Chondrocyte (in vitro differentiated cells): ENCODE measurements around the gene ABL1. TPM values are rescaled to one million over a fixed set of nuclear protein-coding genes. Genes with fewer than 3 reads are reported as not detected.

Experiments
- DNase-seq: peaks from one replicate; pipeline ENCODE4 v3.0.0; 2021; ENCODE audit warnings: mixed read lengths, low spot score
- H3K27ac Mint-ChIP-seq: one replicate; pipeline ENCODE4 v1.8.0; 2021; ENCODE audit warnings: mild to moderate bottlenecking, moderate library complexity, mixed read lengths; ENCODE audit not compliant: unreplicated experiment
- H3K27me3 Mint-ChIP-seq: 2 replicates; pipeline ENCODE4 v1.8.0; 2021; ENCODE audit warnings: low read depth, mixed read lengths
- H3K36me3 Mint-ChIP-seq: 2 replicates; pipeline ENCODE4 v1.8.0; 2021; ENCODE audit warnings: low read depth, mixed read lengths
- H3K4me1 Mint-ChIP-seq: 2 replicates; pipeline ENCODE4 v1.8.0; 2021; ENCODE audit warnings: low read depth, mild to moderate bottlenecking, mixed read lengths
- H3K4me3 Mint-ChIP-seq: one replicate; pipeline ENCODE4 v1.8.0; 2021; ENCODE audit warnings: mild to moderate bottlenecking, moderate library complexity, mixed read lengths; ENCODE audit not compliant: unreplicated experiment
- H3K9me3 Mint-ChIP-seq: 2 replicates; pipeline ENCODE4 v1.8.0; 2021; ENCODE audit warnings: low read depth, mixed read lengths
- CTCF ChIP-seq: fragments of 200-600 bp; sonication (generic); IDR thresholded peaks from 2 replicates; pipeline ENCODE4 v1.5.0; 2021; ENCODE audit warnings: antibody characterized with exemption, mild to moderate bottlenecking, moderate library complexity
- total RNA-seq: library from RNA; stranded (reverse); gene quantifications from 3 replicates; pipeline ENCODE4 v1.2.1, GENCODE V29; 2021

Gene ABL1
- total RNA-seq, 1 donor from 2014 or later: 93.7 TPM

- no peaks in the 10 kb centered on the region for H3K9me3 Mint-ChIP-seq
- H3K4me3 Mint-ChIP-seq: no peak overlapping the region
- no peak for DNase-seq
- no peaks in the 10 kb centered on the region for H3K27me3 Mint-ChIP-seq
- H3K27ac Mint-ChIP-seq: no peak overlapping the region
- H3K36me3 Mint-ChIP-seq: peaks cover 42% of the 10 kb centered on the region
- H3K4me1 Mint-ChIP-seq: no peaks in the 10 kb centered on the region
- no peak for TF ChIP-seq CTCF
Measured at GRCh38 chr9:130881516-130881915, 46.5 kb downstream of the ABL1 start.

GRCh38 chr9:130882696-130883225 lies 47.7 kb downstream of the ABL1 start:
- H3K9me3 Mint-ChIP-seq: no peaks in the 10 kb centered on the region
- H3K27ac Mint-ChIP-seq: no peak overlapping the region
- peaks cover 46% of the 10 kb centered on the region for H3K36me3 Mint-ChIP-seq
- H3K27me3 Mint-ChIP-seq: no peaks in the 10 kb centered on the region
- no peak for DNase-seq
- no peak for TF ChIP-seq CTCF
- no peak overlapping the region for H3K4me3 Mint-ChIP-seq
- peaks cover 8% of the 10 kb centered on the region for H3K4me1 Mint-ChIP-seq

GRCh38 chr9:130883479-130883878 lies 48.4 kb downstream of the ABL1 start:
- Mint-ChIP-seq H3K27me3 (no peaks in the 10 kb centered on the region), H3K36me3 (peaks cover 46% of the 10 kb centered on the region), H3K27ac (no peak overlapping the region), H3K9me3 (no peaks in the 10 kb centered on the region), H3K4me3 (no peak overlapping the region), H3K4me1 (peaks cover 8% of the 10 kb centered on the region)
- TF ChIP-seq CTCF: no peak
- DNase-seq: no peak

- DNase-seq: no peak
- no peak for TF ChIP-seq CTCF
- Mint-ChIP-seq H3K27ac (no peak overlapping the region), H3K4me3 (no peak overlapping the region), H3K27me3 (no peaks in the 10 kb centered on the region), H3K36me3 (peaks cover 46% of the 10 kb centered on the region), H3K4me1 (peaks cover 8% of the 10 kb centered on the region), H3K9me3 (no peaks in the 10 kb centered on the region)
Measured at GRCh38 chr9:130884111-130884531, 49.1 kb downstream of the ABL1 start.

GRCh38 chr9:130884542-130885483 lies 49.8 kb downstream of the ABL1 start:
- Mint-ChIP-seq H3K4me1 (peaks cover 8% of the 10 kb centered on the region), H3K27ac (peak overlapping the region; percentile 63), H3K27me3 (no peaks in the 10 kb centered on the region), H3K9me3 (no peaks in the 10 kb centered on the region), H3K36me3 (peaks cover 39% of the 10 kb centered on the region), H3K4me3 (no peak overlapping the region)
- no peak for DNase-seq
- no peak for TF ChIP-seq CTCF
